Esophagus mucosa (tissue), 1 donor: ENCODE data around the gene NCL. TPM values are rescaled to one million over a fixed set of nuclear protein-coding genes. Genes with fewer than 3 reads are reported as not detected.

Experiments used
- ATAC-seq: fragments of 200-7000 bp; cut with Tn5 transposase; one replicate; pipeline ENCODE4 v1.9.1; 2020
- total RNA-seq: library from RNA; stranded (reverse); gene quantifications from one replicate; pipeline ENCODE4 v1.2.4, GENCODE V29; 2023
- donor health status: DM: yes; HTN: yes; CAD: no.

The NCL gene
- 403 TPM for total RNA-seq

DNA sequence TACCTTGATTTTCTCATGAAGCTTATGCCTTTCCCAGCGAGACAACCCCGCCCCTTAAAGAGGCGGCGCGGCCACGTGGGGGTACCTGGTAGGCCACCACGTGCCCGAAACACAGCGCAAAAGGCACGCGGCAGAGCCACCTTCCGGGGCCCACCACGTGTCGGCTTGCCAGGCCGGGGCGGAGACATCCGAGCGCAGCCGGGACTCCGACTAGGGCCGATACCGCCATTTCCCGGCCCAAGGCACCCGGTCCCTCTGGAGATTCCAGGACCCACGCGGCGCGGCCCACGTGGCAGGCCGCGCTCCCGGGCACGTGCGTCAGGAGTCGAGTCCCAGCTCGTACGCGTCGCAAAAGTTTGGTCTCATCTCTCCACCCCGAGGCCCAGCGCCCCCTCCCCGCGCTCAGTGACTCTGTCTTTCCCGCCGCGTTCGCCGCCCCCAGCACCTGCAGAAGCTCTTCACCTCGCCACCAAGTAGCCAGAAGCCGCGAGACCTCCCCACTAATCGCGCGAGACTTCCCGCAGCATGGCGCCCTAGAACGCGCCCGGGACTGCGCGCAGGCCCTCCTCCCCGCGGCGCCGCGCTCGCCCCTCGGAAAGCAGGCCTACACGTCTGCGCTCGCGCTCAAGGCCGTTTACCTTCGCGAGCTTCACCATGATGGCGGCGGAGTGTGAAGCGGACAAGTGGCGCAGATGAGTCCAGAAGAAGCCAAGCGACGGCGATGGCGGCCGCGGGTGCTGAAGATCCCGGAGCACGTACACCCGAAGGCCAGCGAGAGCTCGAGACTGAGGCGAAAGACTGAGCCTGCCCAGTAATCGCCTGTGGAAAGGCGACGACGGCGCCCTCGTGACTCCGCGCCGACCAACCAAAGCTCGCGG lies at the start of gene NCL:
Gene NCL, minus strand, starts transcription at position 787 of the 878 bp plus-strand sequence. Its CDS starts 131 bp downstream, at position 656.
- peak; percentile 72 for ATAC-seq

GRCh38 chr2:231513746-231514224 lies 49.5 kb upstream of the NCL start:
- ATAC-seq = no peak

DNA sequence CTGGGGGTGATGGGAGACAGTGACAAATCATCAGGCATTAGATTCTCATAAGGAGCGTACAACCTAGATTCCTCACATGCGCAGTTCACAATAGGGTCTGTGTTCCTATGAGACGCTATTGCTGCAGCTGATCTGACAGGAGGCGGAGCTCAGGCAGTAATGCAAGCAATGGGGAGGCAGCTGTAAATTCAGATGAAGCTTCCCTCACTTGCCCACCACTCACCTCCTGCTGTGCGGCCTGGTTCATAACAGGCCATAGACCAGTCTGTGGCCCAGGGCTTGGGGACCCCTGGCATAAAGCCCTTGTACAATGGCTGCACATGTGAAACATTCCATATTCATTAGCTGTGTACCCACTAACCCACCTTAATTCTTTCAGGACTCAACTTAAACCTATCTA lies 47.9 kb upstream of the NCL start:
- ATAC-seq = no peak

DNA sequence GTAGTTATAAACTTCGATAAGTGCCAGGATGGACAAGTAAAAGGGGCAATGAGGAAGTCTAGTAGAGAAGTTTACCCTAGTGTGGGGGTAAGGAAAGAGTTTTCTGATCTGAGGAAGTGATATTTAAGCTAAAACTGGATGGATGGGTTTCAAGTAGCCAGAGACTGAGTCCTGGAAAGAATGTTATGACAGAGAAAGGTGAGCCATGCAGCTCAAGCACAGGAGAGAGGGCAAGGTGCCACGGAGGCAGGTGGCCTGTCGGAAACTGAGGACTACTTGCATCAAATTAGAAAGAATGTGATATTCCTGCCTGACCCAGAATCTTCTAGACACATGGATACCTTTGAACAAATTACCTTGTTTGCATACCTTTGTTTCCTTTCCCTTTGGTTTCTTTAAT lies 39.5 kb upstream of the NCL start:
- no peak for ATAC-seq

- ATAC-seq = no peak
These were observed 38.3 kb upstream of the NCL start for GRCh38 chr2:231502596-231502995.

- ATAC-seq = no peak
These were observed 33.4 kb upstream of the NCL start for GRCh38 chr2:231497651-231498050.

- no peak for ATAC-seq
These were observed 30.4 kb upstream of the NCL start for GRCh38 chr2:231494669-231495068.

DNA sequence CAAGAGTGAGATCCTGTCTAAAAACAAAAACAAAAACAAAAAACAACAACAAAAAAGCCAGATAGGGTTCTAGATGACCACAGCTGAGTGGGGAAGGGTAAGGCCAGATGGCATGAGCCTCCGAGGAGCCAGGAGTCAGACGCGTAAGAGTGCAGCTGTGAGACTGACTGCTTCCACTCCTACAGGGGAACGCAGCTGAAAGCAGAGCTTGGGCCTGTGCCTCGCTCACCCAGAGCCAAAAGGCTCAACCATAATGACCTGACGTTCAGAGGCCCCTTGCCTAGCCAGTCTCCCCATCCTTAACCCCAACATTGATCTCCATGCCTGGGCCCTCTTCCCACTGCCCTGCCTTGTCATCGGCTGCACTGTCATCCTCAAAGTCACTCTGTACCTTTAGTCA lies 26.5 kb upstream of the NCL start:
- no peak for ATAC-seq

DNA sequence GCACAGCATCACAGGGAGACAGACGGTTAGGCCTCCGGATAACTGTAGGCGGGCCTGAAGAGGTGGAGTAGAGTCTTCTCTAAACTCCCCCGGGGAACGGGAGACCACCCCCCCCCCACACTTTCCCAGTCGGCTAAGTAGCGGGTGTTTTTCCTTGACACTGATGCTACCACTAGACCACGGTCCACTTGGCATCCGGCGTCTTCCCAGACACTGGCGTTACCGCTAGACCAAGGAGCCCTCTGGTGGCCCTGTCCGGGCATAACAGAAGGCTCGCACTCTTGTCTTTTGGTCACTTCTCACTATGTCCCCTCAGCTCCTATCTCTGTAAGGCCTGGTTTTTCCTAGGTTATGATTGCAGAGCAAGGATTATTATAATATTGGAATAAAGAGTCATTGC lies 25.7 kb upstream of the NCL start:
- no peak for ATAC-seq

- ATAC-seq = no peak
These were observed 24.0 kb upstream of the NCL start for GRCh38 chr2:231488331-231488730.

- no peak for ATAC-seq
These were observed 22.7 kb upstream of the NCL start for GRCh38 chr2:231486851-231487596.

GRCh38 chr2:231483398-231484329 lies 19.4 kb upstream of the NCL start:
- ATAC-seq = peak; percentile 53

DNA sequence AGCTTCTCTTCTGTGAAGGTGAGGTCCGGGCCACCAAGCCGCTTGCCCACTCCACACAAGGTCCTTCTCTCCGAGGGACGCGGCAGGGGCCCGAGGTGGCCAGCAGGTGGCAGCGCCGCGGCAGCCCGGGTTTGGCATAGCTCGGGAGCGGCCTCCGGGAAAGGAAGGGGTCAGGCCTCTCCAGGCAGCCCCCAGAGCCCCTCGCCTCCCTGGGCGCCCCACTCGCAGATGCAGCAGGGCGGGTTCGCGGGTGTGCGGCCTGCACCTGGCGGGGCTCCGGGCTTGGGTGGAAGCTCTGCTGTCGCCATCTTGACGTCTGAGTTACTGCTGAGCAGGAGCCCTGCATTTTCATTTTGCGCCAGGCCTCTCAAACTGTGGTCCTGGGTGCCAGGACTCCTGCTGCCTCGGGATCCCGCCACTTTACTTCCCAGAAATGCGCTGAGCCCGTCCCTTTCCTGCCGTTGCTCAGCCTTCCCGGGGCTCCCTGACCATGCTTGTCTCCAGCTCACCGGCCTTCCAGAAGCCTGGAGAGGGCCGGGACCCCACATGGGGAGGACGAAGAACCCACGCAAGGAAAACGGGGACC lies 18.6 kb upstream of the NCL start:
- ATAC-seq = peak; percentile 86

DNA sequence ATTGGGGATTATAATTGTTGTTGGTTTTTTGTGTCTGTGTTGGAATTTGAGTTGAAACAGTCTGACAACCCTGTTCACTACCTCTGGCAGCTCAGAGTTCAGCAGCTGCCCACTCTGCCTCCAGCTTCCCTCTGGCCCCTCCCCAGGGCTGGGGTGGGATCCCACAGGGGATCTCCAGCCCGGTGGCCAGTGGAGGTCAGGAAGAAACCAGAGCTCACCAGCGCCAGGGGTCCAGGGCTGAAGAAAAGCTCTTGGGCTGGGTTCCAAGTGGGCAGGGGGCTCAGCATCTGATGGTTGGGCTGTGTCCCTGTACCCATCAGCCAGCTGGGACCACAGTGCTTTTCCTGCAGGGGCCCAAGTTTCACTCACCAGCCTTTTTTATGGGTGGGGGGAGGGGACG lies 16.5 kb upstream of the NCL start:
- ATAC-seq = no peak

DNA sequence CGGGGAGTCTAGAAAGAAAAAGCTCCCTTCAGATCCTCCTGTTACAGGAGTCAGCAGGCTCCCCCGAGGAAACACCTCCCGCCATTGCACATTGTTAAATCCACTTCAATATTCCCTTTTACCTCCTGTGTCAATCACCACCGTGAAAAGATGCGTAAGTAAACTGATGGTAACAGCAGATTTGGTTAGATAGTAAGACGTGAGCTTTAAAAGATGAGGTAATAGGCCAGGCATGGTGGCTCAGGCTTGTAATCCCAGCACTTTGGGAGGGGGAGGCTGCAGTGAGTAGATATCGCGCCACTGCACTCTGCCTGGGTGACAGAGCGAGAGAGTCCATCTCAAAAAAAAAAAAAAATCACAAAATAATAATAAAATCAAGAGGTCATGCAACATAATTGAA lies 15.2 kb upstream of the NCL start:
- ATAC-seq = no peak

DNA sequence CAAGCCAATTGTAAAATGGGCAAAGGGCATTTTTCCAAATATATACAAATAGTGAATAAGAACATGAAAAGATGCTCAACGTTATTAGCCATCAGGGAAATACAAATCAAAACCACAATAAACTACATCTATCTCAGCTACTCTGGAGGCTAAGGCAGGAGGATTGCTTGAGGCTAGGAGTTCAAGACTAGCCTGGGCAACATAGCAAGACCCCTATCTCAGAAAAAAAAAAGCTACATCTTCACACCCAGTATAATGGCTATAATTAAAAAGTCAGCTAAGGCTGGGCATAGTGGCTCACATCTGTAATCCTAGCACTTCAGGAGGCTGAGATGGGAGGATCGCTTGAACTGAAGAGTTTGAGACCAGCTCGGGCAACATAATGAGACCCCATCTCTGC lies 12.6 kb upstream of the NCL start:
- no peak for ATAC-seq

DNA sequence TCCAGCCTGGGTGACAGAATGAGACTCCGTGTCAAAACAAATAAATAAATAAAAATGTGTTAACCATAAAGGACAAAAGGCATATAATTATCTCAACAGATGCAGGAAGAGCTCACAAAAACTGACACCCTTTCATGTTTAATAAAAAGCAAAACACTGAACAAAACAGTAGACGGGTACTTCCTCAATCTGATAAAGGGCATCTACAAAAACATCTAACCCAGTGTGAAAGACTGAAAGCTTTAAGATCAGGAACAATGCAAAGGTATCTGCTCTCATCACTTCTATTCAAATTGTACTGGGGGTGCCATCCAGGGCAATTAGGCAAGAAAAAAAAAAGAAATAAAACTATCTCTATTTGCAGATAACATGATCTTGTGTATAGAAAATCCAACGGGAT lies 11.7 kb upstream of the NCL start:
- ATAC-seq = no peak

DNA sequence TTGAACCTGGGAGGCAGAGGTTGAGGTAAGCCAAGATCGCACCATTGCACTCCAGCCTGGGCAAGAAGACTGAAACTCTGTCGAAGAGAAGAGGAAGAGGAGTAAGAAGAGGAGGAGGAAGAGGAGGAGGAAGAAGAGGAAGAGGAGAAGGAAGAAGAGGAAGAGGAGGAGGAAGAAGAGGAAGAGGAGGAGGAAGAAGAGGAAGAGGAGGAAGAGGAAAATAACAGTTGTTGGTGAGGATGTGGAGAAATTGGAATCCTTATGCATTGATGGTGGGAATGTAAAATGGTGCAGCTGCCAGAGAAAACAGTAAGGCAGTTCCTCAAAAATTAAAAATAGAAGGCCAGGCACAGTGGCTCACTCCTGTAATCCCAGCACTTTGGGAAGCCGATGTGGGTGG lies 8.5 kb upstream of the NCL start:
- no peak for ATAC-seq

- no peak for ATAC-seq
These were observed 6.1 kb upstream of the NCL start for GRCh38 chr2:231470246-231470900.

- no peak for ATAC-seq
These were observed 5.3 kb upstream of the NCL start for GRCh38 chr2:231469583-231469950.

- ATAC-seq = no peak
These were observed 3.6 kb upstream of the NCL start for GRCh38 chr2:231467613-231468530.
